Thyroid gland (tissue), 4 donors: Measurements from ENCODE around the gene QRFPR.

Experiments
- POLR2A ChIP-seq, 2 donors: fragments of 450-650 bp; IDR thresholded peaks; one replicate each; pipeline ENCODE4 v1.6.1; 2017; ENCODE audit warnings: antibody characterized with exemption in 2 of 2, mild to moderate bottlenecking in 2 of 2, moderate library complexity in 1 of 2
- TF ChIP-seq, protein P1 (sequence below), 6 experiments: fragments of 200-600 bp in 3 of 6; fragments of 450-650 bp in 3 of 6; sonication (generic) in 3 of 6; IDR thresholded peaks; one replicate each; pipeline ENCODE4 v1.5.1; 2016 to 2019; ENCODE audit warnings: antibody characterized with exemption in 6 of 6, mild to moderate bottlenecking in 2 of 6, inconsistent platforms in 1 of 6, moderate library complexity in 1 of 6

DNA sequence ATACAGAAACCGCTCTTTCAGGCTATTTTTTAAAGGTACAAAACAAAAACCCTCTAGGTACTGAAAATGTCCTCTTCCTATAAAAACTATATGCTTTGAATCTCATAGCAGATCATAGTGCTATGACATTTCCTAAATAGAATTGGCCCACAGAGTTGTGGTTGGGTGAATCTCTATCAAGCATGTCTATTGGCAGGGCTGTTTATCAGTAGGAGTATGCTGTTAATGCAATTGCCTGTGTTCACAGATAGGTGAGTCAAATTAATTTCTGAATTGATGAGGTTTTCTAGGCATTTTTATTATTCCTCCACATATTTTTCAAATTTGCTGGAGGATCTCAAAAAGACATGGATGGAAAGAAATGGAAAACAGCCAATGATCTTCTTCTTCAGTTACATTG lies 73.9 kb downstream of the QRFPR start:
- TF ChIP-seq, protein P1, sequence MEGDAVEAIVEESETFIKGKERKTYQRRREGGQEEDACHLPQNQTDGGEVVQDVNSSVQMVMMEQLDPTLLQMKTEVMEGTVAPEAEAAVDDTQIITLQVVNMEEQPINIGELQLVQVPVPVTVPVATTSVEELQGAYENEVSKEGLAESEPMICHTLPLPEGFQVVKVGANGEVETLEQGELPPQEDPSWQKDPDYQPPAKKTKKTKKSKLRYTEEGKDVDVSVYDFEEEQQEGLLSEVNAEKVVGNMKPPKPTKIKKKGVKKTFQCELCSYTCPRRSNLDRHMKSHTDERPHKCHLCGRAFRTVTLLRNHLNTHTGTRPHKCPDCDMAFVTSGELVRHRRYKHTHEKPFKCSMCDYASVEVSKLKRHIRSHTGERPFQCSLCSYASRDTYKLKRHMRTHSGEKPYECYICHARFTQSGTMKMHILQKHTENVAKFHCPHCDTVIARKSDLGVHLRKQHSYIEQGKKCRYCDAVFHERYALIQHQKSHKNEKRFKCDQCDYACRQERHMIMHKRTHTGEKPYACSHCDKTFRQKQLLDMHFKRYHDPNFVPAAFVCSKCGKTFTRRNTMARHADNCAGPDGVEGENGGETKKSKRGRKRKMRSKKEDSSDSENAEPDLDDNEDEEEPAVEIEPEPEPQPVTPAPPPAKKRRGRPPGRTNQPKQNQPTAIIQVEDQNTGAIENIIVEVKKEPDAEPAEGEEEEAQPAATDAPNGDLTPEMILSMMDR (IDR thresholded peaks at IDR 0.05): no peak
- no peak for TF ChIP-seq POLR2A (IDR thresholded peaks at IDR 0.05)
